ENCODE measurements around the gene GJD3.

The GJD3 gene

GRCh38 chr17:40326014-40326831 is 38.3 kb downstream of the GJD3 start:
- H3K9ac ChIP-seq (ENCODE audit: low read depth, low read length) = no peak overlapping the region
- WGBS = 91% methylated on average over 16 of the region's 17 CpGs
- no peaks in the 10 kb centered on the region for H3K9me3 ChIP-seq (ENCODE audit: insufficient read depth, low read depth, low read length)
- no peaks in the 10 kb centered on the region for H3K36me3 ChIP-seq (ENCODE audit: insufficient read depth, low read length)
- no peak overlapping the region for H3K27ac ChIP-seq (ENCODE audit: low read depth, low read length)
- H3K4me1 ChIP-seq (ENCODE audit: insufficient read depth, low read length) = peaks cover 14% of the 10 kb centered on the region; the same call in 1 of the 2 replicates
- no peaks in the 10 kb centered on the region for H3K27me3 ChIP-seq (ENCODE audit: insufficient read depth, low read length)
- H3K4me3 ChIP-seq (ENCODE audit: low read length) = no peak overlapping the region

GRCh38 chr17:40325156-40326013 is 39.2 kb downstream of the GJD3 start:
- WGBS = 93% methylated on average over 11 of the region's 13 CpGs
- no peak overlapping the region for H3K27ac ChIP-seq (ENCODE audit: low read depth, low read length)
- H3K4me1 ChIP-seq (ENCODE audit: insufficient read depth, low read length) = peaks cover 18% of the 10 kb centered on the region; the same call in 1 of the 2 replicates
- no peaks in the 10 kb centered on the region for H3K9me3 ChIP-seq (ENCODE audit: insufficient read depth, low read depth, low read length)
- no peak overlapping the region for H3K4me3 ChIP-seq (ENCODE audit: low read length)
- H3K36me3 ChIP-seq (ENCODE audit: insufficient read depth, low read length) = no peaks in the 10 kb centered on the region
- no peak overlapping the region for H3K9ac ChIP-seq (ENCODE audit: low read depth, low read length)
- H3K27me3 ChIP-seq (ENCODE audit: insufficient read depth, low read length) = no peaks in the 10 kb centered on the region

- Histone ChIP-seq H3K9me3 (ENCODE audit: insufficient read depth, low read depth, low read length) (no peaks in the 10 kb centered on the region), H3K27ac (ENCODE audit: low read depth, low read length) (no peak overlapping the region), H3K4me1 (ENCODE audit: insufficient read depth, low read length) (peaks cover 23% of the 10 kb centered on the region; the same call in 1 of the 2 replicates), H3K4me3 (ENCODE audit: low read length) (no peak overlapping the region), H3K27me3 (ENCODE audit: insufficient read depth, low read length) (peaks cover 7% of the 10 kb centered on the region), H3K9ac (ENCODE audit: low read depth, low read length) (no peak overlapping the region), H3K36me3 (ENCODE audit: insufficient read depth, low read length) (no peaks in the 10 kb centered on the region)
- 84% methylated on average over 8 of the region's 10 CpGs for WGBS
These were observed 40.9 kb downstream of the GJD3 start for GRCh38 chr17:40323391-40324381.

GRCh38 chr17:40322358-40323315 is 41.9 kb downstream of the GJD3 start:
- peaks cover 13% of the 10 kb centered on the region for H3K27me3 ChIP-seq (ENCODE audit: insufficient read depth, low read length)
- H3K27ac ChIP-seq (ENCODE audit: low read depth, low read length) = peak overlapping the region; percentile 50; the same call in 1 of the 2 replicates
- H3K4me3 ChIP-seq (ENCODE audit: low read length) = no peak overlapping the region
- H3K9me3 ChIP-seq (ENCODE audit: insufficient read depth, low read depth, low read length) = no peaks in the 10 kb centered on the region
- H3K4me1 ChIP-seq (ENCODE audit: insufficient read depth, low read length) = peaks cover 23% of the 10 kb centered on the region; the same call in 1 of the 2 replicates
- 64% methylated on average over 19 of the region's 19 CpGs for WGBS
- no peak overlapping the region for H3K9ac ChIP-seq (ENCODE audit: low read depth, low read length)
- no peaks in the 10 kb centered on the region for H3K36me3 ChIP-seq (ENCODE audit: insufficient read depth, low read length)

GRCh38 chr17:40321961-40322357 is 42.6 kb downstream of the GJD3 start:
- H3K9ac ChIP-seq (ENCODE audit: low read depth, low read length) = no peak overlapping the region
- H3K9me3 ChIP-seq (ENCODE audit: insufficient read depth, low read depth, low read length) = no peaks in the 10 kb centered on the region
- H3K27me3 ChIP-seq (ENCODE audit: insufficient read depth, low read length) = peaks cover 20% of the 10 kb centered on the region
- no peak overlapping the region for H3K4me3 ChIP-seq (ENCODE audit: low read length)
- H3K27ac ChIP-seq (ENCODE audit: low read depth, low read length) = no peak overlapping the region
- H3K36me3 ChIP-seq (ENCODE audit: insufficient read depth, low read length) = no peaks in the 10 kb centered on the region
- WGBS = 73% methylated on average over 4 of the region's 4 CpGs
- peaks cover 23% of the 10 kb centered on the region; the same call in 1 of the 2 replicates for H3K4me1 ChIP-seq (ENCODE audit: insufficient read depth, low read length)

- Histone ChIP-seq H3K4me1 (ENCODE audit: insufficient read depth, low read length) (peaks cover 23% of the 10 kb centered on the region; the same call in 1 of the 2 replicates), H3K4me3 (ENCODE audit: low read length) (no peak overlapping the region), H3K9ac (ENCODE audit: low read depth, low read length) (no peak overlapping the region), H3K36me3 (ENCODE audit: insufficient read depth, low read length) (no peaks in the 10 kb centered on the region), H3K27me3 (ENCODE audit: insufficient read depth, low read length) (peaks cover 24% of the 10 kb centered on the region), H3K9me3 (ENCODE audit: insufficient read depth, low read depth, low read length) (no peaks in the 10 kb centered on the region), H3K27ac (ENCODE audit: low read depth, low read length) (no peak overlapping the region)
- WGBS = 89% methylated on average over 4 of the region's 4 CpGs
These were observed 43.0 kb downstream of the GJD3 start for GRCh38 chr17:40321524-40321929.

- peaks cover 30% of the 10 kb centered on the region for H3K27me3 ChIP-seq (ENCODE audit: insufficient read depth, low read length)
- H3K4me1 ChIP-seq (ENCODE audit: insufficient read depth, low read length) = peaks cover 29% of the 10 kb centered on the region; the same call in 1 of the 2 replicates
- WGBS = 60% methylated on average over 17 of the region's 19 CpGs
- no peak overlapping the region for H3K27ac ChIP-seq (ENCODE audit: low read depth, low read length)
- H3K4me3 ChIP-seq (ENCODE audit: low read length) = no peak overlapping the region
- no peaks in the 10 kb centered on the region for H3K9me3 ChIP-seq (ENCODE audit: insufficient read depth, low read depth, low read length)
- H3K9ac ChIP-seq (ENCODE audit: low read depth, low read length) = no peak overlapping the region
- H3K36me3 ChIP-seq (ENCODE audit: insufficient read depth, low read length) = no peaks in the 10 kb centered on the region
These were observed 43.6 kb downstream of the GJD3 start for GRCh38 chr17:40320756-40321523.

- Histone ChIP-seq H3K27ac (ENCODE audit: low read depth, low read length) (no peak overlapping the region), H3K9ac (ENCODE audit: low read depth, low read length) (no peak overlapping the region), H3K9me3 (ENCODE audit: insufficient read depth, low read depth, low read length) (no peaks in the 10 kb centered on the region), H3K27me3 (ENCODE audit: insufficient read depth, low read length) (peaks cover 32% of the 10 kb centered on the region), H3K4me1 (ENCODE audit: insufficient read depth, low read length) (peaks cover 34% of the 10 kb centered on the region; the same call in 1 of the 2 replicates), H3K4me3 (ENCODE audit: low read length) (no peak overlapping the region), H3K36me3 (ENCODE audit: insufficient read depth, low read length) (no peaks in the 10 kb centered on the region)
- 87% methylated on average over 11 of the region's 11 CpGs for WGBS
These were observed 44.6 kb downstream of the GJD3 start for GRCh38 chr17:40319651-40320540.

All from HUES64 (cell line).